Raji (cell line): Measurements from ENCODE around the gene AHI1.

Experiments
- POLR2A ChIP-seq: IDR thresholded peaks from 2 replicates; pipeline ENCODE4 v1.6.1; 2011; ENCODE audit warnings: low read depth, low read length, control low read depth; ENCODE audit not compliant: insufficient read depth

Gene AHI1

DNA sequence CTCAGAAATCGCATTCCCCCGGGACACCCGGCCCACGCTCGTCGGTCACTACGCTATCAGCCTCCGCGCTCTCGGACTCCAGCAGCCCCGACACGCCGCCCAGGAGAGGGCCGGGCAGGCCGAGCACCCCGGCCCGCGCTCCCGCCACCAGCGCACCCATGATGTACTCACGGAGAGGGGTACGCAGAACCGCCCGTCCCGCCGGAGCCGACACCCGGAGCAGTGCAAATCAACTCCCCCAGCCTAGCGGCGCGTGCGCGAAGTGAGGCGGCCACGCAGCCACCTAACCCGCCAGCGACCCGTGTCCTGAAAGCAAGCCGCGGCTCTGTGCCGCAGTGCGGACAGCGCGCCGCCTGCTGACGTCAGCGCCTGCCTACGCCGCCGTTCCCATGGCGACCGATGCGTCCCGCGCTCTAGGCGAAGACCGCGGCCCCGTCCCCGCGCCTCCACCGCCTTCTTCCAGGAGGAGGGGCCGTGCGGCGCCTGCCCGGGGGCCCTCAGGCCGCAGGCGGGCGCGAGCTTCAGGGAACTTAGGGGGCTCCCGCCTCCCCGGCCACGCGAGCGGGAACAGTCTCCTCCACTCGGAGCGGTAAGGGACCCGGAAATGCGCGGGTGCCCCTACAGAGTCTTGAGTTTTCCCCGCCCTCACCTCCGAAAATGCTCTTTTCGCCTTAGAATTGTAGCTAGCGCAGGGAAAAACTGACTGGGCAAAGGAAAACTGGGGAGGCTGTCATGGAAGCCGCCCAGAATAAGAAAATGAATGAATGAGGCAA is at the start of gene AHI1:
TSS of gene AHI1 (minus strand) at position 329 of the 773 bp plus-strand sequence. CDS start 5,503 bp downstream, outside the sequence.
- peak; percentile 92 for TF ChIP-seq POLR2A

DNA sequence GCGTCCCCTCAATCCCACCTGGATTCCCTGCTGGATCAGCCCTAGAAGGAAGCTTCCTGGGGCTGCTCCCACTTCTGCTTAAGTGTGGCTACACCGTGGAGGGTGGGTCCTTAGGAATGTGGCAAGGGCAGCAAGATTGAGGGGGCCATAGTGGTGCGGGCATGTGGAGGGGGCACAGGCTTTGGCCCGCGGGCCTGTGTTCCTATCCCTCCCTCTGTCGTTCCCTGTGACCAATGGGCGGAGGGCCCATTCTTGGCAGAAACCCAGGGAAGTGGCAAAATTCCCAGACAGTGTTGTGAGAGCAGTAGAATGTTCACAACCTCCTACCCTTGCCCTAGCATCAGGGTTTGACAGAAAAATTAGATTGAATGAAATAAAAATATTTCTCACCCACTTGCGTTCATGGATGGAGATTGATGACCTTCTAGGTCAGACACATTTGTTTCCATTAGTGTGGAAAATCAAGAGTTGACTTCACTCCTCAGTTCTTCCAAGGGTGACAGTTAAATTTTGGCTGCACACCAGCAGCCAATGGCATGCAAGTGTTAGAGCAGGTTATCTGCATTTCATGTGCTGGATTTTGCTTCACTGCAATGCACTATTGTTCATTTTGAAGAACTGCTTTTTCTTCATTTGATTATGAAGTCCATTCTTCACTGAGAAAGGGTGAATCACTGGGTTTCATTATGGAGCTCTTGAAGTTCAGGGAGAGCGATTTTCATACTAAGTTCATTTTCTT is 49.3 kb upstream of the AHI1 start:
- TF ChIP-seq POLR2A = no peak

DNA sequence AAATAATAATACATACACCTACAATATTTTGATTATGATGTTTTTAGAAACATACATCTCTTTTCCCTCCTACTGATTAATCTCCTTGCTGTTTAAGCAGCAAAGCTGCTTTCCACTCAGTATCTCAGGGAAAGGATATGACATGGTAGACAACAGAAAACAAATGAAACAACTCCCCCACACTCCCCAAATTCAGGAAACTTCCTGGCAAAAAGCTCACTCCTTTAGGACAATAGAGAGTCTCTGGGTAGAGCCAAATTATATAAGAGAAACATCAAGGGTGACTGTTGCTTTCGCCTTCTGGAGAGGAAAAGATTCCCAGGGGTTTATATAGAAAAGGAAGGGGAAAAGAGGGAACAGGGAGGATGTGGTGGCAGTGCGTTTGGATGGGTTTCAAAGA is 48.7 kb upstream of the AHI1 start:
- TF ChIP-seq POLR2A = no peak

DNA sequence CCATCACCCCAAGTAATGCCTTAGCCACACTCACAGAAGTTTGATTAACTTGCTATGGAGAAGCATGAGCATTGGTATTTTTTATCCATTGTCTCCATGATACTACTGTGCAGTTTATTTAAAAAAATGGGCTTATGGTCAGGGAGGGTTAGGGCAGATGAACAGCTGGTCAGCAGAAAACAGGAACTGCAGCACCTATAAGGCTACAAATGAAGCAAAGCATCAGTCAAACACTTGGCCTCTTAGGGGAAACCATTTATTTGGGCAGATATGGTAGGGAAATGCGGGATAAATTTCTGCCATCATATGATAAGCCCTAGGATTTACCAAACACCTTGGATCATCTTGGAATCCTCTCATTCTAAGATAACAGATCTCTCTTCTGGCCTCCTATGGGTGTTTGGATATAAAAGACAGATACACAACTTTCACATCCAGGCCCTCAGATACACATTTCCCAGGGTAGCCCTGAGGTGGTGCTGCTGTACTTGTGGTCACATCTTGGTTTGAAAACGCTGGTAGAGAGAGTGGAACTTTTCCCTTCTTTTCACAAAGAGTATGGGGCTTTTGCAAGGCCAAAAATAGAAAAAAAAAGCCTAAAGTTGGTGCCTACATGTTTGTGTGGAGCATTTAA is 42.8 kb upstream of the AHI1 start:
- no peak for TF ChIP-seq POLR2A

DNA sequence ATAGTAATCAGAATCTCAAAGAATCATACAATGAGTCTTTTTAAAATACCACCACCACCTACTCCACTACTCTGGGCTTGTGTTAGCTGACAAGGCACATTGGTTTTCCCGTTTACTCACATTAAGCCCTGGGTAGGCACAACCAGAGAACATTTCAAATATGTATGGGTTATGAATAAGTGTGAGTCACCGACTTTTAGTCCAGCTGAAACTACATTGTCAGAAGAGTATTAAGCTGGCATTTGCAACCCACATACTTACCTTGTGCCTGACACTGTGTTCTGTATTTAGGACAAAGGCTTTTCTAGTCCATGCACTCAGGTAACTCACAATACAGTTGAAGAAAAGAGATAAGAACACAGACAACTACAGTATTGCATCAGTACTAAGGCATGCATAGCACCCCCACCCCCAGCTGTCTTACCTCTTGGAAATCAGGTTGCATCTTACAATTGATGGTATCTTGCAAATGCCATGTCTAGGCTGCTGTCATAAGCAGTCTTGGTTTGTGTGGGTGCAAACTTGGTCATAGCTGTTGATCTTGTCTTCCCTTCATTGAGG is 40.3 kb upstream of the AHI1 start:
- no peak for TF ChIP-seq POLR2A

DNA sequence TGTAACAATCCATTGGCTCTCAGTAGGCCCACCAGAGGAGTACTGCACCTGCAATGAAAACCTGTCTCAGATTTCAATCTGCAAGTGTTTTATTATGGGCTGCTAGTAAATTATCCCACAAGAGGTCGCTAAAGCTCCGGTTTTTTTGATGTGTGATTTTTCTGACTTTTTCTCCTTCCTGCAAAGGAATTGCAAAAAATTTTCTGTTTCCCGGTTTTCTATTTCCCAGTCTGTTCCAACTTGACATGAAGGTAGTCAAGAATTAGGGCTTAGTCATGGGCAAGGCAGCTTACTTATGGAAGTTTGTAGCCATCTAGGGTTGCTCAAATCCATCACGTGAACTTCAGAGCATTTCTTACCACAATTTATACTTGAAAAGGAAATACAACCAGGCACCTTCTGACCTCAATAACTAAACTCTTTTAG is 38.5 kb upstream of the AHI1 start:
- no peak for TF ChIP-seq POLR2A

DNA sequence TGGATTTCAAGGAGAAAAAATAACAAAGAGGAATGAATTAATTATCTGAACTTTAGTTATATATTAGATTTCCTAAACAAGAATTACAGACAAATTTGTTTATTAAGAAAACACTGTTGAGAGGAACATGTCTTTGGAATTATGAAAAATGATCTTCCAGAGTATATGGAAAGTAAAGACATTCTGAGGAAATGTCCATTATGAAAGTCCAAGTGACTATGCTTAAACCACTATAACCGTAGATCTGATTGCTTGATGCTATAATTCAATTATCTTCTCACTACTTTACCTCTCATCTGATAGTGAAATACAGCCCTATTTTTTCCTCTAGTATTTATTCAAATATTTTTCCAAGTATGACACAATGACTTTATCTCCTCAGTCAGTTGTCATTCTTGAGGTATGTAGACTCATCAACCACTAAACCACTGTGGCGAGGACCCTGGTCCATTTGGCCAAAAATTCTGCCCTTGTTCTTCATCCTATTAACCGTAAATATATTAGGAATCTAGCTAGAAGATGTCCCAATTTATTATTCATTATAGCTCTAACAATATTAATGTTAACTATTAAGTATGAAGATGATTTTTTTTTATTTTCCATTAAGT is 37.3 kb upstream of the AHI1 start:
- TF ChIP-seq POLR2A = no peak

DNA sequence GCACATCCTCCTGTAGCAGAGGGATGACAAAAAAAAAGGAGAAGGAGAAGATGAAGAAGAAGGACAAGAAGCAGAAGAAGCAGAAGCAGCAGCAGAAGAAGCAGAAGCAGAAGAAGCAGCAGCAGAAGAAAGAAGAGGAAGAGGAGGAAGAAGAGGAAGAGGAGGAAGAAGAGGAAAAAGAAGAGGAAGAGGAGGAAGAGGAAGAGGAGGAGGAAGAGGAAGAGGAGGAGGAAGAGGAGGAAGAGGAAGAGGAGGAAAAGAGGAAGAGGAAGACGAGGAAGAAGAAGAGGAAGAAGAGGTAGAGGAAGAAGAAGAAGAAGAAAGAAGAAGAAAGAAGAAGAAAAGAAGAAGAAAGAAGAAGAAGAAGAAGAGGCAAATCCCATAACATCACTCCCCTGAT is 35.0 kb upstream of the AHI1 start:
- TF ChIP-seq POLR2A = no peak

DNA sequence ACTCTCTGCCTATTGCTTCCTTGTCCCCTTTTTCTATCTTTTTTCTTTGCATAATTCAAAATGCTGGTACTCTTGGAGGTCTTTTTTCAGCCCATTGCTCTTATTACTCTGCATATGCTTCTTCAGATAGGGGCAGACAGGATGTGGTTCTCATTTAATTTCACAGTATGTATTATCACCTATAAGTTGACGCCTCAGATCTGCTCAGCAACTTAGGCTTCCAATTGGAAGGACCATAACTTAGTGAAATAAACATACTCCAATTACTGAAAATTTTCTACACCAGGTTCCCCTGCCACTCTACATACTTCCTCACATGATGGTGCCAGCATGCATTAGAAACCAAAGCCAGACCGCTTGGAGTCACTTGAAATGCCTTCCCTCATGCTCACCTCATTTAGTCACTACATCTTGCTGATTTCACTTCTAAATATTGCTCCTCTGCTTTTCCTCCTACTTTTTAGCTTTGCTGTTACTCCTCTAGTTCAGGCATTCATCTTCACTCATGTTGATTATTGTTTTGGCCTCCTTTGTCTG is 34.5 kb upstream of the AHI1 start:
- TF ChIP-seq POLR2A = no peak

DNA sequence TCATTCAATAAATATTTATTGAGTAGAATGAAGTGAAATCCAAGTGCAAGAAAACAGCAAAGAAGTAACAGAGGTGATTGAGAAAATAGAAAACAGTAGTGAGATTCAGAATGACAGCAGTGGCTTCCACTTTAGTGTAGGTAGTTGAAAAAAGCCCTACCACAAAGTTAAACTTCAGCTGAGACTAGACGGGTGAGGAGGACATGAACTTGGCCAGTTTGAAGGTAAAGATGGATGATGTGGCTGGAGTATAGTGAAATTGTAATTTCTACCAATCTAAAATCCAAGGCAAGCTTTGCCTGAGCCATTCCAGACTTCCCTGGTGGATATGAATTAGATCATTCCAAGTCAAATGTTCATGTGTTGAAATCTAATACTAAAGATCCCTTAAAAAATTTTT is 32.6 kb upstream of the AHI1 start:
- no peak for TF ChIP-seq POLR2A

DNA sequence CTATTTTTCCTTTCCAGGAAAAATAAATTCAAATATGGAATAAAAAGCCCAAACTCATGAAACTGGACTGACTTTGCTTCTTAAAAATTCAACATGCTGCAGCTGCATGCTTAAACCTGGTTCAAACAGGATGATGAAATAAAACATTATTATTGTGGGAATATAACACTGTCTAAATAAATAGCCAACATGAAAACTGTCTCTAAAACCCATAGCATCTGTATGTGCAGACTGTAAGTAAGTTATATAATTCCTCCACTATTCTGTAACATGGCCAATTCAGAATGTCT is 30.4 kb upstream of the AHI1 start:
- no peak for TF ChIP-seq POLR2A

DNA sequence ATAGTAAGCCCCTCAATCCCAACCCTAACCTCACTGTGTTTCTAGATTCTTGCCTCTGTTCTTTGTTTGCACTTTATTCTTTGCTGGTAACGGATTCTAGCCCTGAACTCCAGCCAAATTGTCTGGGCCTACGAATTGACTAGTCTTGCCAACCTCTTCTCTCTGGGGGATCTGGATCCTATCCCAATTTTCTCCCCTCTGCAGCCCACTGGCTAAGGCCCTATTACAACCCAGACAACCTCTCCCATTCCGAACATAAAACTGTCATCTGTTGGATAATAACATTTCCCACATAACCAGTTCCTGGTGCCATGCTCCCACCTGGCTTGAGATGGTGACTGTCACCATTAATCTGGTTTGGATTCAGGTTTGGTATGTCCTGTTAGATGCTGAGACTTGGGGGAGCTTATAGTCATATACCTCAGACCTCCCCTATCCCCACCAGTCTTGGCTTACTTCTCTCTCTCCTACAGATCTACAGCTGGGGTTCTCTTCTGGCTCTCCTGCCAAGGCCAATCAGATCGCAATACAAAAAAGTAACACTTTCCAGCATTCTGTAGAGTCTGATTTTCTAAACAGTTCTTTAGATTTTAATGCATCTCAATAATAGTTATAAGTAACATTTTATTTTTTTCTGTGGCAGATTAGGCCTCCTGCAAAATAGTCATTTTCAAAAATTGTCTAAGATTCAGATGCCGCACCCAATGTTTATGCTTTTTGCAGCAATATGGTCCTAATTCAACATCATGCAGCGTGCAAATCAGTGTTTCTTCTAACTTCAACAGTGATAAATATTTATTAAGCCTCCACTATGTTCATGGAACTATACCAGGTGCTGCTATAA is 29.8 kb upstream of the AHI1 start:
- no peak for TF ChIP-seq POLR2A

DNA sequence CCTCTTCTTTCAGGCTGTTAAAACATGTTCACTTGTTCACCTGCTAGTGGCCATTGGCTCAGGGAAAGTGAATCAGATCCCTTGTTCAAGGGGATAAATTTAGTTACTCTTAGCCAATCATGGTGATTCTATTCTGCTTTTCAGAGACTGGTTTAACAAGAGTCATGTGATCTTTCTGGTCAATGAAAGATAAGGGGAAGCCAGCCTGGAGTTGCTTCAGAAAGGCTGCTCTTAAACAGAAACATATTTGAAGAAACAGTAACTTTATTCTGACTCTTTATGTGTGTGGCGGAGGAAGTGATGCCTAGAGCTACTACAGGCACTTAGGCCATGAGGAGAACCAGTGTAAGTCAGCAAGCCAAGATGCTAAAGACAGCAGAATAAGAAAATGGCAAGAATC is 28.1 kb upstream of the AHI1 start:
- TF ChIP-seq POLR2A = no peak

DNA sequence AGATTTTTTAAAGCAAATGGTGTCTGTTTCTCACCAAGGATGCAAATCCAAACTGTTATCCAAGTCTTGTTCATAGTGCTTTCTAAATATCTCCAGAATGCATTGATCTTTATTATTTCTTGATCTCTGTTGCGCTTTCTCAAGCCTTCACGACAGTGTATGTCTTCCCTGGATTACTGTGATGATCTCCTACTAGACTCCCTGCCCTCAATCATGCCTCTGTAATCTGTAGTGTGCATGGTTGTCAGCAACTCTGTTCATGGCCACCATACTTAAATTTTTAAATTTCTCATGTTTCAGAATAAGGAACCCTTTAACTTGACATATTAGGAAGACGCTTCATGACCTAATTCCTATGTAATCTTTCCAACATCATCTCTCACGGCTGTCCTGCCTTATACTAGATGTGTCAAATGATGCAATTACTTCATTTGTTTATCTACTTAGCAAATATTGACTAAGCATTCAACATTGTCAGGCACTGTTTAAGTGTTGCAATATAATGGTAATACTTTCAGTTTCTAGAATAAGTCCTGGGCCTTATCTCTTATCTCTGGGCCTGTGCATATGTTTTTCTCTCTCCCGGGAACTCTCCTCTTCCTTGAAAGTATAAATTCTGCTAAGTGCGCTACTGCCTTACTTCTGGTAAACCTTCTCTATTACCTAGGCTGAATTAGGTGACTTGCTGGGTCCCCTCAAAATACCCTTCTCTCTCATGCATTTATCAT is 25.6 kb upstream of the AHI1 start:
- no peak for TF ChIP-seq POLR2A

DNA sequence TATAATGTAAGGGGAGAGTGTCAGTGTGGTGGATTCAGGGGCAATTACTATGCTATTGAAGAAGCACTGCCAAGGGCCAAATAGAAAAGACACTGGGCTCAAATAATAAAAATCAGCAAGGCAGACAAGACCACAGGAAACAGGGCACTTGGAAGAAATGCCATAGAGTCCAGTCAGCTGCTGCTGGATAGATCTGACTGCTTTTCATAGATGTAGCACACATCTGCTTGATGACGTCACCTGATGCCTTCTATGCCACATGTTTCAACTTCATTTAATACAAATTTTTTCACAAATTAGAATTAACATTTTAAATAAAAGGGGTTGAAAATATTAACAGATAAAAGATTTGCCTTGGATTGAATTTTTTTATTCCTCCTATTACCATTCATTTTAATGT is 23.9 kb upstream of the AHI1 start:
- no peak for TF ChIP-seq POLR2A
